Measurements from ENCODE around the gene SF3A2.

GRCh38 chr19:2250766-2251105 is 14.1 kb downstream of the SF3A2 start:
- TF ChIP-seq POLR2A (IDR thresholded peaks at IDR 0.05) (no peak), CTCF (IDR thresholded peaks at IDR 0.05) (no peak)
